D721Med (cell line): ENCODE results near the gene CRCP.
"Not testable (repeated sequence)": the region's sequence is repeated elsewhere in the genome, so short reads cannot be mapped to it uniquely, and the experiment has no call there.

Experiments used
- DNase-seq: peaks from one replicate; pipeline ENCODE4 v3.0.0; 2011; ENCODE audit warnings: low spot score; ENCODE audit not compliant: insufficient read length
- FAIRE-seq: peaks from 2 replicates; lab custom pipeline; 2011; peaks lifted over from hg19 to GRCh38; lab: Jason Lieb, UNC
- TF ChIP-seq, protein P1 (sequence below): IDR thresholded peaks from 2 replicates; pipeline ENCODE4 v1.5.1; 2012; ENCODE audit warnings: mild to moderate bottlenecking, control low read depth; ENCODE audit not compliant: insufficient read depth; ENCODE audit errors: missing control alignments

The CRCP gene

GRCh38 chr7:66167773-66168387 is 53.2 kb downstream of the CRCP start:
- TF ChIP-seq, protein P1, sequence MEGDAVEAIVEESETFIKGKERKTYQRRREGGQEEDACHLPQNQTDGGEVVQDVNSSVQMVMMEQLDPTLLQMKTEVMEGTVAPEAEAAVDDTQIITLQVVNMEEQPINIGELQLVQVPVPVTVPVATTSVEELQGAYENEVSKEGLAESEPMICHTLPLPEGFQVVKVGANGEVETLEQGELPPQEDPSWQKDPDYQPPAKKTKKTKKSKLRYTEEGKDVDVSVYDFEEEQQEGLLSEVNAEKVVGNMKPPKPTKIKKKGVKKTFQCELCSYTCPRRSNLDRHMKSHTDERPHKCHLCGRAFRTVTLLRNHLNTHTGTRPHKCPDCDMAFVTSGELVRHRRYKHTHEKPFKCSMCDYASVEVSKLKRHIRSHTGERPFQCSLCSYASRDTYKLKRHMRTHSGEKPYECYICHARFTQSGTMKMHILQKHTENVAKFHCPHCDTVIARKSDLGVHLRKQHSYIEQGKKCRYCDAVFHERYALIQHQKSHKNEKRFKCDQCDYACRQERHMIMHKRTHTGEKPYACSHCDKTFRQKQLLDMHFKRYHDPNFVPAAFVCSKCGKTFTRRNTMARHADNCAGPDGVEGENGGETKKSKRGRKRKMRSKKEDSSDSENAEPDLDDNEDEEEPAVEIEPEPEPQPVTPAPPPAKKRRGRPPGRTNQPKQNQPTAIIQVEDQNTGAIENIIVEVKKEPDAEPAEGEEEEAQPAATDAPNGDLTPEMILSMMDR: no peak
- DNase-seq: no peak
- FAIRE-seq: no peak

DNA sequence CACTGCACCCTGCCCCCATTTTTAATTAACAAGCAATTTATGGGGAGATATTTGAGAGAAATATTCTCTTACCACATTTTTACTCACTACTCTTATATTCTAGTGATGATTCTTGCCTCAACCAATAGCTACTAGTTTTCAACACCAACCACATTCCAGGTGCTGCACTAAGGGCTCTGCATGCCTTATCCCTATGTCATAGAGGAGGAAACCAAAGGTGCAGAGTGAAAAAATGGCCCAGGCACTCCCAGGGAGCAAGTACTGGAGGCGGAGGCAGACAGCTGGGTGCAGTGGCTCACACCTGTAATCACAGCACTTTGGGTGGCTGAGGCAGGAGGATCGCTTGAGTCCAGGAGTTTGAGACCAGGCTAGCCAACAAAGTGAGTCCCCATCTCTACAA is 55.0 kb downstream of the CRCP start:
- TF ChIP-seq, protein P1: no peak
- no peak for FAIRE-seq
- DNase-seq: no peak

- DNase-seq (no peak), FAIRE-seq (no peak)
Measured at GRCh38 chr7:66170309-66171231, 55.9 kb downstream of the CRCP start.

GRCh38 chr7:66172536-66173401 is 58.1 kb downstream of the CRCP start:
- DNase-seq, FAIRE-seq: not testable (repeated sequence)

More at GRCh38 chr7:66170309-66171231, 55.9 kb downstream of the CRCP start:
- TF ChIP-seq, protein P1: no peak

DNA sequence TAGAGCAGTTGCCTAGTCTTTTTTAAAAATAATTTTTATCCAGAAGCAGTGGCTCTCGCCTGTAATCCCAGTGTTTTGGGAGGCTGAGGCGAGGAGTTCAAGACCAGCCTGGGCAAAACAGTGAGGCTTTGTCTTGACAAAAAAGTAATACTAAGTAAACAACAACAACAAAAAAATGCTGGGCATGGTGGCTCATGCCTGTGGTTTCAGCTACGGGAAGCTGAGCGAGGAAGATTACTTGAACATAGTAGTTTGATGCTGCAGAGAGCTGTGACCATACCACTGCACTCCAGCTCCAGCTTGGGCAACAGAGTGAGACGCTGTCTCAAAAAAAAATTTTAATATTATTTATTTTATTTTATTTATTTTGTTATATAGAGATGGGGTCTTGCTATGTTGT is 59.2 kb downstream of the CRCP start:
- TF ChIP-seq, protein P1: no peak
- no peak for DNase-seq
- FAIRE-seq: no peak

- not testable (repeated sequence) for FAIRE-seq, DNase-seq
Measured at GRCh38 chr7:66175006-66175405, 60.4 kb downstream of the CRCP start.

- FAIRE-seq: no peak
- no peak for DNase-seq
Measured at GRCh38 chr7:66176914-66177313, 62.3 kb downstream of the CRCP start.

More at GRCh38 chr7:66176914-66177313, 62.3 kb downstream of the CRCP start:
- TF ChIP-seq, protein P1: no peak
